HL-60 (cell line): ENCODE data around the gene ADAM30.

Experiments
- DNase-seq, 2 experiments: peaks; one replicate each; pipeline ENCODE4 v3.0.0-alpha.2; 2010 to 2020; ENCODE audit warnings: low read depth in 1 of 2, low spot score in 1 of 2
- H3K27ac ChIP-seq: fragments of 250-450 bp; sonication (Bioruptor Pico); replicated peaks from 2 replicates; pipeline ENCODE4 v1.5.1; 2020; ENCODE audit warnings: mild to moderate bottlenecking, moderate library complexity
- H3K27me3 ChIP-seq: fragments of 250-450 bp; sonication (Bioruptor Pico); 2 replicates; pipeline ENCODE4 v1.5.1; 2021; ENCODE audit warnings: mild to moderate bottlenecking, moderate library complexity; ENCODE audit not compliant: insufficient read depth, poor library complexity, severe bottlenecking
- H3K4me3 ChIP-seq: replicated peaks from 2 replicates; pipeline ENCODE4 v1.5.1; 2011; ENCODE audit warnings: mild to moderate bottlenecking, control low read depth, low read length; ENCODE audit not compliant: insufficient read depth
- CTCF ChIP-seq: IDR thresholded peaks from one replicate; pipeline ENCODE4 v1.5.1; 2011; ENCODE audit warnings: low read length, control low read depth, inconsistent platforms; ENCODE audit not compliant: insufficient read depth
- GABPA ChIP-seq: IDR thresholded peaks from 2 replicates; pipeline ENCODE4 v1.6.1; 2012; ENCODE audit warnings: low read depth
- POLR2AphosphoS5 ChIP-seq: IDR thresholded peaks from 2 replicates; pipeline ENCODE4 v1.6.1; 2012; ENCODE audit warnings: low read depth
- REST ChIP-seq: IDR thresholded peaks from 2 replicates; pipeline ENCODE4 v1.6.1; 2012; ENCODE audit warnings: low read depth; ENCODE audit not compliant: insufficient replicate concordance
- SPI1 ChIP-seq: IDR thresholded peaks from 2 replicates; pipeline ENCODE4 v1.6.1; 2012; ENCODE audit warnings: low read depth, mild to moderate bottlenecking, borderline replicate concordance

ADAM30 gene

GRCh38 chr1:119893238-119893791 is 3.0 kb downstream of the ADAM30 start:
- TF ChIP-seq REST (no peak), POLR2AphosphoS5 (no peak), GABPA (no peak), SPI1 (no peak), CTCF (no peak)
- Histone ChIP-seq H3K27me3 (no peaks in the 10 kb centered on the region), H3K27ac (no peak overlapping the region), H3K4me3 (no peak overlapping the region)
- DNase-seq: no peak

- Histone ChIP-seq H3K27me3 (no peaks in the 10 kb centered on the region), H3K27ac (no peak overlapping the region), H3K4me3 (no peak overlapping the region)
- no peak for TF ChIP-seq CTCF
- TF ChIP-seq SPI1: no peak
- TF ChIP-seq GABPA: no peak
- no peak for TF ChIP-seq REST
- DNase-seq: no peak
Observed at GRCh38 chr1:119891386-119891785, 4.9 kb downstream of the ADAM30 start.

GRCh38 chr1:119888476-119888875 is 7.8 kb downstream of the ADAM30 start:
- no peak for DNase-seq
- TF ChIP-seq GABPA: no peak
- TF ChIP-seq CTCF: no peak
- no peak for TF ChIP-seq SPI1
- TF ChIP-seq POLR2AphosphoS5: no peak
- TF ChIP-seq REST: no peak
- Histone ChIP-seq H3K27me3 (no peaks in the 10 kb centered on the region), H3K4me3 (no peak overlapping the region), H3K27ac (no peak overlapping the region)
